NCI-H128 (cell line): Measurements from ENCODE around the gene VWC2.

Experiments
- DNase-seq: peaks from one replicate; lab custom pipeline; 2025; ENCODE audit not compliant: unreplicated experiment; lab: John Stamatoyannopoulos, UW

VWC2 gene

DNA sequence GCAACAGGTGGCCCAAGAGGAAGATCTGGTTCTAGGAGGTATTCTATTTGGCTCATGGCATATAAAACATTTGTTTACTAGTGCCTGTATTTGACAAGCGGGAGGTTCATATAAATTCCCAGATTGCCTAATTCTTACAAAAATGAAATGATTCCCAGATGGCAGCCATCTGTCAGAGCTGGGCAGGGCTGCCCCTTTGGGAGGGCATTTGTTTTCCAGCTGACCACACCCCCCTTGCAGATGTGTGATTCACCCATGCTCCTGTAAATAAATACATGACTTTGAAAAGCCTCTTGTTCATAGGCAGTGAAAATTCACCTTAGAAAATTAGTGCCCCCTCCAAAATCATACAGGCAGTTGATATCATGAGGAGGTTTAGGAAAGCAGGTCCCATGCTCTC is 8.6 kb downstream of the VWC2 start:
- DNase-seq = no peak

DNA sequence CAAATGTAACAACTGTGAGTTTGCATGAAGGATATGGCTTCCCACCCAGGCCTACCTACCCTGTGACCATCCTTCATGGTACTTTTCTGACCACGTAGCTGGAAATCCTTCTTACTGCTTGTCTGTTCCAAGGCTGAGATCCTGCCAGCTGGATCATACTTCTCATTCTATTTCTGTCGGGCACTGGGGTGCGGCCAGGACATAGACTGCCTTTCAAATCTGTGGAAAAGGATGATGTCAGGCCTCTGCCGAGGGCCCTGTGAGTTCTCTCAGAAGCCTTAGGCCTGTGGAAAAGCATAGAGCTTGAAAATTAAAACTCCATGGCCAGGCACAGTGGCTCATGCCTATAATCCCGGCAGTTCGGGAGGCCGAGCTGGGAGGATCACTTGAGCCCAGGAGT is 10.0 kb downstream of the VWC2 start:
- no peak for DNase-seq

DNA sequence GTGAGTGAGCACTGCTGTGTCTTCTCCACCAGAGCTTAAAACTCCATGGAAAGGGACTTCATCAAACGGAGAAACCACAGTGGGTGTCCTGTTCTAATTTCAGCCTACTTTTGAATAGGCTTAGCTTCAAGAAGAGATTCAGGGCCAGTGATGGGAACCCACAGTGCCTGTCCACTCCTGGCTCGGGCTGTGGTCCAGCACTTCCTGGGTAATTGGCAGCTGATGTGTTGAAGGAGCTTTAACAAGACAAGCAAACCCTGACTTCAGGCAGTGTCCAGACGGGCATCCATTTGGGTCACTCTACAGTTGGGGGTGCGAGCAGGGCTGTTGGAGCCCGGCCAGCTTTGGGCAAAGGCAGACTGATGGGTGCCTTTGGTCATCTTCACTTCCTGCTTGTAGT is 14.5 kb downstream of the VWC2 start:
- DNase-seq = no peak

DNA sequence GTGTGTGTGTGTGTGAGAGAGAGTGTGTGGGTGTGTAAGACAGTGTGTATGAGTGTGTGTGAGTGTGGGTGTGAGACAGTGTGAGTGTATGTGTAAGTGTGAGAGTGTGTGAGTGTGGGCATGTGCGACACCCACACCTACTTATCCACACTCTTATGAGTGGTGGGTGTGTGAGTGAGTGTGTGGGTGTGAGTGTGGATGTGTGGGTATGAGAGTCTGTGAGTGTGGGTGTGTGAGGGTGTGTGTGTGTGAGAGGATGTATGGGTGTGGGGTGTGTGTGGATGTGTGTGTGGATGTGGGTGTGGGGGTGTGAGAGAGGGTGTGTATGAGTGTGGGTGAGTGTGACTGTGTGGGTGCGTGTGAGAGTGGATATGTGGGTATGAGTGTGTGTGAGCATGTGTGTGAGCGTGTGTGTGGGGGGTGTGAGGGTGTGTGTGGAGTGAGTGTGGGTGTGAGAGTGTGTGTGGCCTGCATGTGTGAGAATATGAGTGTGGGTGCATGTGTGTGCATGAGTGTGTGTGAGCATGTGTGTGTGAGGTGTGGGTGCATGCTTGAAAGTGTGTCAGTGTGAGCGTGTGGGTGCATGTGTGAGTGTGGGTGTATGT is 15.1 kb downstream of the VWC2 start:
- DNase-seq = no peak

DNA sequence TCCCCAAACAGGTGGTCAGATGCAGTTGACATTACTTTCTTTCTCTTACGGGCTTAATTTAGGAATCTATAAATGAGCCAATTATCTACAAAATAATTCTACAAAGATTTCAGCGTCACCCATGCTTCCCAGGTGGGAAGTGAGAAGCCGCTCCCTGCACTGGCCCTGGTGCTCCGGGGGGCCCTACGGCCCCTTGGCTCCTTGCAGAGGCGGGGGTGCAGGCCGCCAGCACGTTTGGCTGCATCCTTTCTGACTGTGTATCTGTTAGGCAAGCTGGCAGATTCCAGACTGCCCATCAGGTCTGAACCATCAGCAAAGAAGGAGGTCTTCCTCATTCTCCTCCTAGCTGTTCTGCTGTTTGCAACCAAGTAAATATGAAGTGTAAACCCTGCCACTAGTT is 16.3 kb downstream of the VWC2 start:
- DNase-seq = no peak

DNA sequence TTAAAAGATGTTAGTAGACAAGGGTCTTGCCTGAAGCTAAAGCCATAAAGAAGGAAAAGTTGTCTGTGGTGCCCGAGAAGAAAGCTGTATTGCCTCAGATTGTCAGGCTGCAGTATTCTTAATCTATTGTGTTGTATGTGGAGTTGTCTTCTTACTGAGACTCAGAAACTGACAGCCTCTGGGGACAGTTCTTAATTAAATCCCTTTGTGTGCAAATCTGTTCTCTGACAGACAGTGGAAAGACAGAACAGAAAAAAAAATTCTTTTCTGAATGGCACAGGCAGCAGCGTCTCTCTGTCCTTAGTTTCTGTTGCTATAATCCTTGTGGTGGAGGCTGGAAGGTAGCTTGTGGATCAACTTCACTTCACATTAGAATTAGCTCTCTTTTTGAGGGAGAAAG is 16.8 kb downstream of the VWC2 start:
- no peak for DNase-seq

DNA sequence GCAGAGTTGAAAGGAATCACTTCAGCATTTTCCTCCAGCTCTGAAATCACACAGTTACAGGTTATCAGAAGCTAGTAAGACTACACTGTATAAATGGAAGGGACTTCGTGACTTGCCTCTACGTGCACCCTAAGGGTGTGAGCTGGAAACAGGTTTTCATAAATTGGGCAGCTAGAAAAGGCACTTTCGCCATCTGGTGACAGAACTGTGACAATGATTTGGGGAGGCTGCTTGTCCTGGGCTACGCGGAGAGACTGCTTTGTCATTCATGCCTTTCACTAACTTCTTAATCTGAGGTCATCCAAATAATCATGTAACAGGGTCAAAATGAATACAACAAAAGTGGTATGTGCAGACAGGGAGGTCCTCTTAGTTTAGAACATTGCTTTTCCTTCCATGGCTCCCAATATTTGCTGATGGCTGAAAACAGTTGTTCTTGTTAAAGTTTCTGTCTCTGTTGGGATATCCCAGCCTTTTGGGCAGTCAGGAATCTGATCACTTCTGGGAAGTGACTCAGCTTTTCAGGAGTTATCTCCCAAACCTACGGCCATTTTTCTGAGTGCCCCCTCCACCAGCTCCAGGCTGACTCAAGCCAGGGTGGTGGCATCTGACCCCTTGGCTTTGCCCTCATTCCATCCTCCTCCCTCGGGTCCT is 17.8 kb downstream of the VWC2 start:
- DNase-seq = no peak

DNA sequence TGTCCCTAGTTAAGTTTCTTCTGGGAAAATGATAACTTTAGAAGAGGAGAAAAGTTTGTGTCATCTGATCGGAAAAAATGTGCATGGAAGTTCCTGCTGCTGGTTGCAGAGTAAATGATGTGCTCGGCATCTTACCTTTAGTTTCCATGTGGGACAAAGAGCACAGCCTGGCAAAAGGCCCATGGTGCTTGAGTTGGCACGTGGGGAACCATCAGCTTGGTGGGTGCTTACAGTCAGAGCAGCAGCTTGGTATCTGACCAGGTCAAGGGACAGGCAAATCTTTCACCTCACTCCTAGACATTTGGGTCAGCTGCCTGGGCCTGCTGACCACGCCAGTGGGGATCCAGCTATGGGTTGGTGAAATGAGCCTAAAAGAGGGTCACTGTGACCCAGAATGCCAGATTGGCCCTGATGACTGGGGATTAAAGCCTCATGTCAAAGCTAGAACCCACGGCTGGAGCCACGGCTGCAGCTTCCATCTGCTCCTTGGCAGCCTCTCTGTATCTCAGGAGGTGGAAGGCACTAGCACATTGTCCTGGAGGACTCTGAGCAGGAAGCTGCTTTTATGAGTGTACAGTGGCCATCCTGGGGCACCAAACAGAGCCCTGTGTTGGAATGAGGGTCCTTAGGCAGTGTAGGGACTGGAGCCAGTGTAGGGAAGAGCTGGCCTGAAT is 24.7 kb downstream of the VWC2 start:
- DNase-seq = no peak

DNA sequence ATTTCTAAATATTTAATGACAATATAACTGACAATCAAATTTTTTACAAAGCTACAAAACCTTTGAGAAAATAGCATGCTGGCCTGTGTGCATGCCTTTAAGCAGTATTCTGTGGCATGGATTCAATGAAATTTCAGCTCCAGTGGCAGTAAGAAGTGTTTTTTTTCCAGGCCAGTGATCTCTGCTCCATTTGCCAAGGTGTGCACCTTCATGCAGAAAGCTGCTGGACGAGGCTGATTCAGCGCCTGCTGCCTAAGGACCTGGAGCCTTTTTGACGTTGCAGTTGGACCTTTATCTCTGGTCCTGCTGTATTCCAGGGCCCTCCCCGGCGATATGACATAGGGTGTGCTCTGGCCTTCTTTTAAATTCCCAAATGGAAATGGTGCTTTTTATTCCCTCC is 26.6 kb downstream of the VWC2 start:
- DNase-seq = no peak

DNA sequence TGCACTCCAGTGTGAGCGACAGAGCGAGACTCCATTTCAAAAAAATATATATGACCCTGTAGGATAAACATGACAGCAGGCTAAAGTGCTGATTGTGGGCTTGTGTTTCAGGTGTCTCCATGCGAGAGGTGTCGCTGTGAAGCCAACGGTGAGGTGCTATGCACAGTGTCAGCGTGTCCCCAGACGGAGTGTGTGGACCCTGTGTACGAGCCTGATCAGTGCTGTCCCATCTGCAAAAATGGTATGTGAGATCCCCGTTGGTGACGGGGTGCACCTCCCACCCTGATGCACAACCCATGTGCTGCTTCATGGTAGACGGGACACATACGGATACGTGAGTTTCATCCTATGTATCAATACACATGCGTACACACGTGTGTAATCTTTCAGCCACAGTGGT is 29.2 kb downstream of the VWC2 start:
- no peak for DNase-seq

DNA sequence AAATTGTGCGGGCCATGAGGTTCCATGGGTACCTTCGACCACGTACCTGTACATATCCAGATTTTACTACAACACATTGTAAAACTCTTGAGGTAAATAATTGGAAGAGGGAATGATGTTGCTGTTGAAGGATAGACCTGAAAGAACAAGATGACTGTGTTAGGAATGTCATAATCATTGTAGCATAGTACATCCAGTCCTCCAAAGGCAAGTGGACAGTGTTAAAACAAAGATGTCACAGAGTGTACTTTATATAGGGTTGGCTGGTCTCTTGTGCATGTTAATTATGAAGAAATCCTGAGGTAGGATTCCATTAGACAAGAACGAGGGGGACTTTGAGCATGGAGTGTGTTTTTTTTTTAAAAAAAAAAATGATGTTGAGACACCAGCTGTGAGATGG is 30.4 kb downstream of the VWC2 start:
- no peak for DNase-seq

DNA sequence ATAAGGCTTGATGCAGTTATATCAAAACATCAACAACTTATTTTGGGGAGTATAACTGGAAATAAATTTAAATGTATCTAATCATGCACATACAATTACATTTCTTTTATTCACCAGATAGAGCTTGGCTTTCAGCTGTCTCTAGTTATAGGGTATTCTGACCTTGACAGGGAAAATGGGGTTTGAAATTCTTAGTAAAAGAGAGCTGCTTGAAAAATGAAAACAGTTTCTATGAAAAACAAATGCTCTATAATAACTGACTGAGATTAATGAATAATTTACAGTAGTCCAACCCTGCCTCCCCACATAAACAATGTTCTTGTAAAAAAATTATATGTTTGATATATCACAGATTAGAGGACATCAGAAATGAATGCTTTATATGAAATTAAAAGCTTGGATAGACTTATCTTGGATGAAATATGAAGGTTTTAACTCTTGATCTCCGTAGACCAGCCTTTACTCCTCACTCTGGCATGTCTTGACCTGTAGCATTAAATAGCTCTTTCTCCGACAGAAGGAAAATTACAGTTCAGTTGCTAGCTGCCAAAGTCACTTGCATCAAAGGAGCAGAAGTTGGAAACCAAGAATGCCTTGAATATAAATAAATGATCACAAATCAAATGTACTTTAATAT is 32.1 kb downstream of the VWC2 start:
- DNase-seq = no peak

DNA sequence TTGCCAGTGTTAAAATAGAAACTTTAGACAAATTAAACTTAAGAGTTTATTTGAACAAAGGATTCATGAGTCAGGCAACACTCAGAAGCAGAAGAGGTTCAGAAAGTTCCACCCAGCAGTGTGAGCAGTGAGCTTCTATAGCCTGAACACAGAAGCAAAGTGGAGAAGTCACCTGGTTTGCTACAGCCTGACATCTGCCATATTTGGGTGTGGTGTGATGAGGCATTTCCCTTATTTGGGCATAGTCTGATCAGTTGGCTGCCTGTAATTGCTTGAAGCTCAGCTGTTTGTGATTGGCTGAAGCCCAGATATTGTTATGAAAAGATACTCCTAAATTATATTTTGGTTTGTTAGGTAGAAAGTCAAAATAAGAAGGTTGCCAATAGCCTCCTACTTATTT is 39.1 kb downstream of the VWC2 start:
- no peak for DNase-seq

DNA sequence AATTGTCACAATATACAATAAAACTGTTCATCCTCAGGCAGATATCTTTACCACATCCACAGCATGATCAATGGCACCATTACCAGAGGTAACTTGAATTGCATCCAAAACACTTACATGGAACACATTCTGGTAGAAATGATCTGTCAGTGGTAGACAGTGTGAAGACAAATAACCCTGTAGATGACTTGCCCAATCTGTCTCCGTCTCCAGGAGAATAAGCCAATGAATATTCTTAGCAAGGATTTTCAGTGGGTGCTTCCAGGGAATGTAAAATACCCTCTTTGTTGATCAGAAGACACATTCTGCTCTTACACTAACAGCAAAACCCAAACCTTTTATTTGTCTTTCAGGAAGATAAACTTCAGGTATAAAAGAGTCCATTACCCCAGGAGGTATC is 43.8 kb downstream of the VWC2 start:
- no peak for DNase-seq

DNA sequence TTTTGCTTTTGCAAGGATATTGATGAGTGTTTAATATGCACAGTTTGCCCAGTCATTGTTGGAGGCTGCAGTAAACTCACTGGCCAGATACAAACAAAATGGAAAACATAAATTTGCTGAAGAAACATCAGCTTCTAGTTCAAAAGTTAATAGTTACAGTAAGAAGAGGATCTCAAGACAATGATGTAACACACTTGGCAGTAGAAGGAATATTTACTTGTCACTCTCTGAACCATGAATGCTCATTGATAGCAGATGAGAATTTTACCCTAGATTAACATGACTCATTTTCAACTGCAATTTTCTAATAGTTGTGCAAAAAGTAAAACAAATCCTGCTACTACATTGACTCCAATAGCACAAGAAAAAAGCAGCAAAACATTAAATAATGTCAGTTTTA is 47.7 kb downstream of the VWC2 start:
- DNase-seq = no peak

DNA sequence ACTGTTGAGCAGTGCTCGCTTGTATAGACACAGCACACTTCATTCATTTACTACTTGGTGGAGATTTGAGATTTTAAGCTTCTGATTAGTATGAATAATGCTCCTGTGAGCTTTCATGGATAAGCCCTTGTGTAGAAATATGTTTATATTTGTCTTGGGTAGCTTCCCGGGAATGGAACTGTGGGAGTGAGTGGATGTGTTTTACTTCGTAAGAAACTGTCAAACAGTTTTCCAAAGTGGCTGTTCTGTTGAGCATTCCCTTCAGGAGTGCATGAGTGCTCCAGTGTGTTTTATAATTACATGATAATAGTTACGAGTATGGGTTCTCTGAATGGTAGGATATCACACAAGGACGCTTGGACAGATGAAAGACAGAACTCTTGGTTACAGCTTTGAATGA is 49.4 kb downstream of the VWC2 start:
- no peak for DNase-seq

DNA sequence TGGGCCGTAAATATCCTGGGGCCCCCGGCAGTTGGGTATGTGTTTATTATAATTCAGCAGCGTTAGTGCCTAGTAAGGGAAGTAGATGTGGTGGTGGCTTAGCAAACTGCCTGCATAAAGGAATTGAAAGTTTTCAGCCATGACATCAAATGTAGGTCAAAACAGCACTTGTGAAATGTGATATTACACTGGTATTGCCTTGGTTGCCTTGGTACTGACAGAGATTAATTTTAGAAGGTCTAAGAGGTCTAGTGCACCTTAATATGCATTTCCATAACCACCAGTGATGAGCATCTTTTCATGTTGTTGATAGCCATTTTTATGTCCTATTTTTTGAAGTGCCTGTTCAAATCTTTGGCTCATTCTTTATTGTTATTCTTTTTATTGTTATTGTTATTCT is 50.1 kb downstream of the VWC2 start:
- no peak for DNase-seq

DNA sequence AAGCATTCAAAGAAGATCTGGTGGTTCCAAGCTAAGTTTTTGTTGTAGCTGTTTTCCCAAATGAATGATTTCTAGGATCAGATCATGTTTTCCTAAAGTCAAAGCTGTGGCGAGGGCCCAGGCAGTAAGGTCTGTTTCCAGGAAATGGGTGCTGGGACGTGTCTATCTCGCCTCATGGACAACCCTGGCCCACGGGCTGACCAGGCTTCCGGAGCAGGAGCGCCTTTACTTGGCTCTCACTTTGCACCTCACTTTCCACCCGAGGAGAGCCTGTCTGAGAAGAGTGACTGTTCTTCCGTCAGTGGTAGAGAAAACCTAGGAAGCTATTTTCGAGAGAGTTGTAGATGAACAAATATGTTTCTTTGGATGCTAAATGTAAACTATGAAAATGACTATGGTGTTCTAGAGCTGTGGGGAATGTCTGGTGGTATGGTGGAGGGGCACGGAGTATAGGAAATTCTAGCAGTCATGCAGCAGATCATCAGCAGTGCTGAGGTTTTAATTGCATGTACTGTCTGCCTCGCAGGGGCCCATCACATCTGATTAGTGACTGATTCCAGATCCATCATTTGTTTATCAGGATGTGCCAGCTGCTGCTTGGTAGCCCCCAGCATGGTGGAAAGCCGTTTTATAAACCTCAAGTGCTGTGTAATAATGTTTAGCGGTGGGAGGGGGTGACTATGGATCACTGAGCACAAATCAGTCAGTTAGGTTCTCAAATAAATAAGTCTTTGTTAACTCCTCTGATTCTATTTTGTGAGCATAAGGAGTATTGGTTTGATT is 66.6 kb downstream of the VWC2 start:
- DNase-seq = no peak

DNA sequence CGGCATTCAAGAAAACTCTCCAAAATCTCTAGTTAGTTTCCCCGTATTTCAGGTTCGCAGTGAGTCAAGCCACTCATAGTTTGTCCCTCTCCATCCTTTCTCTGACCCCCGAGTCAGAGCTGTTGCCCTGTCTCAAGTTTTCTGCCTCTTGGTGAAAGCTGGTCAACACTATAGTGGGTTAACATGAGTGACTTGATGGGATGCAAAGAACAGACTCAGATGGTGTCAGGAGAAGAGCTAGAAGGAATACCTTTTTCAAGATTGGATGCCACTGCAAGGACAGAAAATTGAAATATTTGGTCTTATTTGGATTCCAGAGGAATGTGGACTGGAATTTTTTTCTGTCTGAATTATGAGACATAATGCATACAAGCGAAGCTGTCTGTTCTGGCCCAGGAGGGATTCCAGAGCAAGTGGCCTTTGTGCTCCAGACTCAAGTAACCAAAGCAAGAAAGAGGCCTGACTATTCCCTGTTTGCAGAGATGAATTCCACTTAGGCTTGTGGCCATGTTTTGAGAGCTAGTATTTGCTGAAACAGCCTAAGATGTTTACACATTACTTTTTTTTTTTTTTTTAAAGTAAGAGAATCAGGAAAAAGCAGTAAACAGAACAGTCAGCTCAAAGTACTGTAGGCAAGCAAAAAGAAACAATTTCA is 67.4 kb downstream of the VWC2 start:
- no peak for DNase-seq

DNA sequence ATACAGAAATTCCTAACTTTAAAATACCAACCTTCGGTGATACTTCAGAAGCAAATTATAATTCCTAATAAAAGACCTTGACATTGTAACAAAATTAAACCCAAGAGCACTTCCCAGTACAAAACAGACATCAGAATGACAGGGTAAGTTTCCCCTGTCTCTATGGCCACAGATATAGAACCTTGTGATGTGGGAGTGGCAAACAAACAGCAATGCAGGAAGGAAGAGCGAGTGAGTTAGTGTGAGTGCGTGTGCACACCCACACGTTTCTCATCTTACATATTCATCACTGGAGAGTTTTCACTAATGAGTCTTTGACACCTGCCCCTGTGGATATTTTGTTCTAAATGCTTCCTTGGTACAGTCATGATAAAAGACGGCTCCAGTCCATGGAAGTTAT is 72.2 kb downstream of the VWC2 start:
- no peak for DNase-seq

DNA sequence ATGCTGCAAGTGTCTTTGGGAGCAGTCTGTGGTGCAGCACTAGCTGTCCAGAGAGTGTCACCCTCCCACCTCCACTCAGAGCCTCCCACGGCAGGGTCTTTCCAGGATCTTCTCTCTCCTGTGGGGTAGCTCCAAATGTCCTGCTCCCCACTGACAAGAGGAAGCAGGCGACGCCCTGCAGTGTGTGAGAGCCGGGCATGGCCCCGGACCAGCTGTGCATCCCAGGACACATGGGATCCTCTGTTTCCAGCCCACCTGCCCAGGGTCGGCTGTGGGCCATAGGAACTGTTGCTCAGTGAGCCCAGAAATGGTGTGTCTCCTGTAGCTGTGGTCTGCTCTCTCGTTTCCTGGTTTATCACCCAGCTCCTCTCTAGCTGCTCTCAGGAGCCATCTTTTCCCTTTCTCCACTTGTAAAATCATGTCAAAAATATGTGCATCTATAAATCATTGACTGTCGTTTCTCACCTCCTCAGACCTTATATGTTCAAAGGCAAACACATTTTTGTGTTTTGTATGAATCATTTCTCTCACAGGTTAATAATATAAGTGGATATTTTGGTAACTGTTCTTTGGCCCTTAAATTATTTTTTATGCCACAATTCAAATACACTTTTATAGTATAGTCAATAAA is 74.9 kb downstream of the VWC2 start:
- DNase-seq = no peak
